H1 (cell line): ENCODE measurements around the gene UMAD1. TPM values are rescaled to one million over a fixed set of nuclear protein-coding genes. Genes with fewer than 3 reads are reported as not detected.

ENCODE experiments used
- ATF3 ChIP-seq: IDR thresholded peaks from 2 replicates; pipeline ENCODE4 v1.6.1; 2011; ENCODE audit warnings: low read depth, mild to moderate bottlenecking, low read length; ENCODE audit not compliant: insufficient read depth
- CTCF ChIP-seq, 3 experiments: IDR thresholded peaks; 1 replicate in 2 of 3; 2 replicates in 1 of 3; pipeline versions ENCODE4 v1.5.1 to v1.6.1; 2011; ENCODE audit warnings: low read length in 3 of 3, mild to moderate bottlenecking in 3 of 3, inconsistent platforms in 2 of 3, low read depth in 1 of 3, moderate library complexity in 1 of 3; ENCODE audit not compliant: insufficient read depth in 1 of 3; ENCODE audit errors: control extremely low read depth in 1 of 3
- polyA plus RNA-seq, 7 experiments: library from polyadenylated mRNA; depleted of rRNA in 3 of 7; stranded (reverse) in 5 of 7; unstranded in 2 of 7; fragments of >200 nt in 5 of 7; fragments of 200-250 nt in 2 of 7; gene quantifications; 1 replicate in 5 of 7; 2 replicates in 1 of 7; 4 replicates in 1 of 7; pipeline versions ENCODE4 v1.2.1 to v1.2.3, GENCODE V29; 2011 to 2013; ENCODE audit warnings: missing spikeins in 2 of 7, mixed read lengths in 2 of 7
- total RNA-seq: library from RNA; stranded (reverse); fragmentation: NEBNext Ultra II Directional; extraction: Animal tissue kit (Norgen Biotek cat#: 25700); gene quantifications from 2 replicates; pipeline ENCODE4 v1.2.1, GENCODE V29; 2021

Gene UMAD1
- total and polyA plus RNA-seq, 2 of the 8 experiments (the other 6 are each of a cell fraction or from before 2014, with no cell fraction given): 10.4 to 12.3 TPM

- no peak for TF ChIP-seq CTCF (IDR thresholded peaks at IDR 0.05; ENCODE audit: control extremely low read depth in 1 of 3, insufficient read depth in 1 of 3, low read depth in 1 of 3, low read length in 3 of 3)
- no peak for TF ChIP-seq ATF3
These were observed 242.3 kb downstream of the UMAD1 start (continued) for GRCh38 chr7:7882888-7883287.
